WTC11 (cell line): Measurements from ENCODE around the gene CLPSL1. TPM values are rescaled to one million over a fixed set of nuclear protein-coding genes. Genes with fewer than 3 reads are reported as not detected.

Experiments
- ATAC-seq: fragments of 200-7000 bp; cut with Tn5 transposase; 2 replicates; pipeline ENCODE4 v1.10.0; 2021; ENCODE audit warnings: mild to moderate bottlenecking, moderate library complexity
- CTCF ChIA-PET: fragments of 300-600 bp; sonication (Branson Sonifier 250); formaldehyde crosslinking; loops from one replicate; lab custom pipeline; 2021; ENCODE audit warnings: antibody characterized with exemption; lab: Charles Lee
- POLR2A ChIA-PET: fragments of 350-600 bp; sonication (Branson Sonifier 250); formaldehyde crosslinking; loops from one replicate; lab custom pipeline; 2021; ENCODE audit warnings: antibody characterized with exemption; lab: Charles Lee
- DNase-seq: peaks from one replicate; pipeline ENCODE4 v3.0.0; 2021; ENCODE audit warnings: low spot score
- H3K27ac Mint-ChIP-seq: 2 replicates; pipeline ENCODE4 v1.8.0; 2021; ENCODE audit warnings: mixed read lengths
- H3K27me3 Mint-ChIP-seq: 2 replicates; pipeline ENCODE4 v1.8.0; 2021; ENCODE audit warnings: low read depth, mild to moderate bottlenecking, moderate library complexity, mixed read lengths
- H3K36me3 Mint-ChIP-seq: 2 replicates; pipeline ENCODE4 v1.8.0; 2021; ENCODE audit warnings: mixed read lengths
- H3K4me1 Mint-ChIP-seq: 2 replicates; pipeline ENCODE4 v1.8.0; 2022; ENCODE audit warnings: mixed read lengths
- H3K4me3 Mint-ChIP-seq: 2 replicates; pipeline ENCODE4 v1.8.0; 2021; ENCODE audit warnings: mild to moderate bottlenecking, moderate library complexity, mixed read lengths
- H3K9me3 Mint-ChIP-seq: 2 replicates; pipeline ENCODE4 v1.8.0; 2021; ENCODE audit warnings: mixed read lengths
- CBFB ChIP-seq: sonication (generic); formaldehyde crosslinking; IDR thresholded peaks from 2 replicates; pipeline ENCODE4 v1.8.1; 2022; ENCODE audit warnings: mild to moderate bottlenecking, low read depth, missing genetic modification reagents
- ESRRA ChIP-seq: sonication (generic); formaldehyde crosslinking; IDR thresholded peaks from 2 replicates; pipeline ENCODE4 v1.8.1; 2022; ENCODE audit warnings: mild to moderate bottlenecking, missing genetic modification reagents, borderline replicate concordance
- ETV6 ChIP-seq: sonication (generic); formaldehyde crosslinking; IDR thresholded peaks from 2 replicates; pipeline ENCODE4 v1.8.1; 2022; ENCODE audit warnings: mild to moderate bottlenecking, missing genetic modification reagents
- GRHL2 ChIP-seq: fragments of 250-450 bp; sonication (Bioruptor Pico); IDR thresholded peaks from 2 replicates; pipeline ENCODE4 v1.8.0; 2022; ENCODE audit warnings: mild to moderate bottlenecking, moderate library complexity; ENCODE audit not compliant: insufficient replicate concordance, severe bottlenecking
- HMGA2 ChIP-seq: fragments of 250-450 bp; sonication (Bioruptor Pico); IDR thresholded peaks from 2 replicates; pipeline ENCODE4 v1.4.0; 2021; ENCODE audit warnings: mild to moderate bottlenecking, moderate library complexity
- IRF2 ChIP-seq: sonication (generic); formaldehyde crosslinking; IDR thresholded peaks from 2 replicates; pipeline ENCODE4 v1.8.0; 2022; ENCODE audit warnings: low read depth, missing genetic modification reagents, borderline replicate concordance
- JAZF1 ChIP-seq: fragments of 250-450 bp; sonication (Bioruptor Pico); IDR thresholded peaks from 2 replicates; pipeline ENCODE4 v1.9.0; 2021; ENCODE audit warnings: moderate library complexity, mild to moderate bottlenecking, inconsistent platforms
- NFE2L1 ChIP-seq: sonication (generic); formaldehyde crosslinking; IDR thresholded peaks from 2 replicates; pipeline ENCODE4 v1.8.1; 2023; ENCODE audit warnings: missing genetic modification reagents
- NR1H2 ChIP-seq: sonication (generic); formaldehyde crosslinking; IDR thresholded peaks from 2 replicates; pipeline ENCODE4 v1.9.0; 2021; ENCODE audit warnings: mild to moderate bottlenecking, moderate library complexity, missing genetic modification reagents
- NR3C1 ChIP-seq: sonication (generic); formaldehyde crosslinking; conservative IDR thresholded peaks from 2 replicates; pipeline ENCODE4 v1.8.1; 2023; ENCODE audit warnings: low read depth, mild to moderate bottlenecking, missing genetic modification reagents
- OVOL2 ChIP-seq: fragments of 250-450 bp; sonication (Bioruptor Pico); IDR thresholded peaks from 2 replicates; pipeline ENCODE4 v1.9.0; 2021; ENCODE audit warnings: mild to moderate bottlenecking, borderline replicate concordance
- PREB ChIP-seq: sonication (generic); formaldehyde crosslinking; IDR thresholded peaks from 2 replicates; pipeline ENCODE4 v1.8.1; 2022; ENCODE audit warnings: mild to moderate bottlenecking, missing genetic modification reagents, moderate library complexity, borderline replicate concordance
- RELA ChIP-seq: sonication (generic); formaldehyde crosslinking; IDR thresholded peaks from 2 replicates; pipeline ENCODE4 v1.8.1; 2022; ENCODE audit warnings: missing genetic modification reagents, mild to moderate bottlenecking, borderline replicate concordance
- RORB ChIP-seq: fragments of 250-450 bp; sonication (Bioruptor Pico); IDR thresholded peaks from 2 replicates; pipeline ENCODE4 v1.9.0; 2021; ENCODE audit warnings: mild to moderate bottlenecking
- SP1 ChIP-seq: sonication (generic); formaldehyde crosslinking; conservative IDR thresholded peaks from 2 replicates; pipeline ENCODE4 v1.8.1; 2022; ENCODE audit warnings: missing genetic modification reagents
- TCF7 ChIP-seq: sonication (generic); formaldehyde crosslinking; IDR thresholded peaks from 2 replicates; pipeline ENCODE4 v1.8.0; 2022; ENCODE audit warnings: mild to moderate bottlenecking, low read depth, missing genetic modification reagents, moderate library complexity
- USF2 ChIP-seq: sonication (generic); formaldehyde crosslinking; IDR thresholded peaks from 2 replicates; pipeline ENCODE4 v1.8.1; 2023; ENCODE audit warnings: mild to moderate bottlenecking, missing genetic modification reagents, moderate library complexity
- ZNF121 ChIP-seq: sonication (generic); formaldehyde crosslinking; IDR thresholded peaks from 2 replicates; pipeline ENCODE4 v1.8.0; 2023; ENCODE audit warnings: missing genetic modification reagents
- ZNF219 ChIP-seq: sonication (generic); formaldehyde crosslinking; IDR thresholded peaks from 2 replicates; pipeline ENCODE4 v1.8.0; 2023; ENCODE audit warnings: missing genetic modification reagents, mild to moderate bottlenecking, borderline replicate concordance
- ZNF232 ChIP-seq: sonication (generic); formaldehyde crosslinking; IDR thresholded peaks from 2 replicates; pipeline ENCODE4 v1.8.0; 2022; ENCODE audit warnings: mild to moderate bottlenecking, missing genetic modification reagents
- ZSCAN18 ChIP-seq: fragments of 250-450 bp; sonication (Bioruptor Pico); IDR thresholded peaks from 2 replicates; pipeline ENCODE4 v2.1.2; 2022; ENCODE audit warnings: mild to moderate bottlenecking, moderate library complexity
- total RNA-seq: library from RNA; stranded (reverse); gene quantifications from 3 replicates; pipeline ENCODE4 v1.2.3, GENCODE V29; 2021
- TF ChIP-seq, protein P1 (sequence below): sonication (generic); formaldehyde crosslinking; IDR thresholded peaks from 2 replicates; pipeline ENCODE4 v1.8.1; 2022; ENCODE audit warnings: low read depth, mild to moderate bottlenecking, moderate library complexity, missing genetic modification reagents, borderline replicate concordance
- TF ChIP-seq, protein P2 (sequence below): sonication (generic); formaldehyde crosslinking; IDR thresholded peaks from 2 replicates; pipeline ENCODE4 v1.8.0; 2022; ENCODE audit warnings: mild to moderate bottlenecking, missing genetic modification reagents
- TF ChIP-seq, protein P3 (sequence below): sonication (generic); formaldehyde crosslinking; IDR thresholded peaks from 2 replicates; pipeline ENCODE4 v1.8.1; 2022; ENCODE audit warnings: missing genetic modification reagents, borderline replicate concordance

CLPSL1 gene
- total RNA-seq, 1 experiment from 2014 or later: 0.42 TPM

DNA sequence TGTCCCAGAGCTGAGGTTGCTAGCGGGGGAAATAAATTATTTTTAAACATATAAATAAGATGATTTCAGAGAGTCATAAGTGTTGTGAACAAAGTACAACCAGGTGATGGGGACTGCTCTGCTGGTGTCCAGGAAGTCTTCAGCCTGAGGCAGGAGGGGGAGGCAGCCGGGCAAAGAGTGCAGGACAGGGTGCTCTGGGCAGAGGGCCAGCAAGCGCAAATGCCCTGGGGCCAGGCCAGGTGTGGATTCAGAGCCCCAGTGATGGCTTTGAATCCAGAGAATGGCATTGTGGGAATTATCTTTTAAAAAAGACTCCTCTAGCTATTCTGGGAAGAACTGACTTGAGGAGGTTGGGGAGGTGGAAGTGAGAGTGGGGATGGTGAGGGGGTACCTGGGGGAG is 1.6 kb downstream of the CLPSL1 start (continued):
- TF ChIP-seq USF2 (CRISPR knock-in tag): no peak
- no peak for TF ChIP-seq RORB (CRISPR knock-in tag)
- TF ChIP-seq ESRRA (CRISPR knock-in tag): no peak
- no peak for TF ChIP-seq CBFB (CRISPR knock-in tag)
- TF ChIP-seq ETV6 (CRISPR knock-in tag): no peak
- no peak for TF ChIP-seq ZNF121 (CRISPR knock-in tag)
- no peak for TF ChIP-seq NR3C1 (CRISPR knock-in tag)
- no peak for TF ChIP-seq RELA
- no peak for TF ChIP-seq NFE2L1 (CRISPR knock-in tag)

GRCh38 chr6:35784200-35784599 is 3.4 kb downstream of the CLPSL1 start:
- no peak overlapping the region for H3K4me3 Mint-ChIP-seq
- ChIA-PET CTCF (interaction anchor here (0.6 to 1.0 kb wide), 2 partner anchors 9 to 353 kb away, joined by 3 to 4 read pairs; no protein-coding TSS in a partner anchor), POLR2A (no interaction called here)

GRCh38 chr6:35786272-35786671 is 5.5 kb downstream of the CLPSL1 start:
- ATAC-seq (no peak; the same call in 1 of the 2 replicates), DNase-seq (no peak)
- TF ChIP-seq ZNF232 (CRISPR knock-in tag): no peak
- no peak for TF ChIP-seq ZNF219 (CRISPR knock-in tag)
- no peak for TF ChIP-seq SP1 (CRISPR knock-in tag)
- TF ChIP-seq, protein P1, sequence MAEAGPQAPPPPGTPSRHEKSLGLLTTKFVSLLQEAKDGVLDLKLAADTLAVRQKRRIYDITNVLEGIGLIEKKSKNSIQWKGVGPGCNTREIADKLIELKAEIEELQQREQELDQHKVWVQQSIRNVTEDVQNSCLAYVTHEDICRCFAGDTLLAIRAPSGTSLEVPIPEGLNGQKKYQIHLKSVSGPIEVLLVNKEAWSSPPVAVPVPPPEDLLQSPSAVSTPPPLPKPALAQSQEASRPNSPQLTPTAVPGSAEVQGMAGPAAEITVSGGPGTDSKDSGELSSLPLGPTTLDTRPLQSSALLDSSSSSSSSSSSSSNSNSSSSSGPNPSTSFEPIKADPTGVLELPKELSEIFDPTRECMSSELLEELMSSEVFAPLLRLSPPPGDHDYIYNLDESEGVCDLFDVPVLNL (CRISPR knock-in tag): no peak
- TF ChIP-seq NR3C1 (CRISPR knock-in tag): no peak
- H3K4me1 Mint-ChIP-seq: peaks cover 18% of the 10 kb centered on the region
- no peak overlapping the region for H3K27ac Mint-ChIP-seq
- no peaks in the 10 kb centered on the region for H3K27me3 Mint-ChIP-seq
- no peaks in the 10 kb centered on the region for H3K9me3 Mint-ChIP-seq
- H3K36me3 Mint-ChIP-seq: no peaks in the 10 kb centered on the region
- CTCF ChIA-PET: interaction anchor here (2.1 kb wide), 1 partner anchor 264 kb away, joined by 5 read pairs; no protein-coding TSS in a partner anchor
- POLR2A ChIA-PET: no interaction called here
- no peak overlapping the region for H3K4me3 Mint-ChIP-seq

More at GRCh38 chr6:35784200-35784599, 3.4 kb downstream of the CLPSL1 start:
- no peaks in the 10 kb centered on the region for H3K36me3 Mint-ChIP-seq
- ATAC-seq: no peak
- no peak overlapping the region for H3K27ac Mint-ChIP-seq
- H3K27me3 Mint-ChIP-seq: no peaks in the 10 kb centered on the region
- no peak for DNase-seq
- no peak for TF ChIP-seq TCF7 (CRISPR knock-in tag)
- TF ChIP-seq PREB: no peak
- TF ChIP-seq, protein P2, sequence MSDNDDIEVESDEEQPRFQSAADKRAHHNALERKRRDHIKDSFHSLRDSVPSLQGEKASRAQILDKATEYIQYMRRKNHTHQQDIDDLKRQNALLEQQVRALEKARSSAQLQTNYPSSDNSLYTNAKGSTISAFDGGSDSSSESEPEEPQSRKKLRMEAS (CRISPR knock-in tag): no peak
- no peak for TF ChIP-seq OVOL2
- no peak for TF ChIP-seq NR1H2 (CRISPR knock-in tag)
- no peak for TF ChIP-seq RORB (CRISPR knock-in tag)
- H3K4me1 Mint-ChIP-seq: peaks cover 18% of the 10 kb centered on the region
- H3K9me3 Mint-ChIP-seq: no peaks in the 10 kb centered on the region

DNA sequence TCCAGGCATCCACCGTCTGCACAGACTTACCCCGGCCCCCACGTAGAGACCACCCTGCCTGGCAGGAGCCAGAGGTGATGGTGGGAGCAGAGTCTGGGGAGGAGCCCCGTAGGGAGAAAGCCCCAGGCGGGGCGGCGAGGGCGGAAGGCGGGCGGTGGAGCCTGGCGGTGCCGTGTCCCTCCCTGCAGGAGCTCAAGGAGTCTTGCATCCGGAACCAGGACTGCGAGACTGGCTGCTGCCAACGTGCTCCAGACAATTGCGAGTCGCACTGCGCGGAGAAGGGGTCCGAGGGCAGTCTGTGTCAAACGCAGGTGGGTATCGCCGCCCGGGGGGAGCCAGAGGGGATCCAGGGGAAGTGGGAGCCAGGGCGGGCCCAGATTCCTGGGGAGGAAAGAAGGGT is 6.0 kb downstream of the CLPSL1 start:
- Mint-ChIP-seq H3K4me3 (no peak overlapping the region), H3K27me3 (no peaks in the 10 kb centered on the region), H3K27ac (no peak overlapping the region), H3K36me3 (no peaks in the 10 kb centered on the region)
- no peak for DNase-seq
- POLR2A ChIA-PET: no interaction called here
- TF ChIP-seq GRHL2 (CRISPR knock-in tag) (no peak), HMGA2 (CRISPR knock-in tag) (no peak), IRF2 (CRISPR knock-in tag) (no peak), ZSCAN18 (CRISPR knock-in tag) (no peak), NFE2L1 (CRISPR knock-in tag) (no peak), NR1H2 (CRISPR knock-in tag) (no peak), JAZF1 (CRISPR knock-in tag) (no peak)
- TF ChIP-seq, protein P3, sequence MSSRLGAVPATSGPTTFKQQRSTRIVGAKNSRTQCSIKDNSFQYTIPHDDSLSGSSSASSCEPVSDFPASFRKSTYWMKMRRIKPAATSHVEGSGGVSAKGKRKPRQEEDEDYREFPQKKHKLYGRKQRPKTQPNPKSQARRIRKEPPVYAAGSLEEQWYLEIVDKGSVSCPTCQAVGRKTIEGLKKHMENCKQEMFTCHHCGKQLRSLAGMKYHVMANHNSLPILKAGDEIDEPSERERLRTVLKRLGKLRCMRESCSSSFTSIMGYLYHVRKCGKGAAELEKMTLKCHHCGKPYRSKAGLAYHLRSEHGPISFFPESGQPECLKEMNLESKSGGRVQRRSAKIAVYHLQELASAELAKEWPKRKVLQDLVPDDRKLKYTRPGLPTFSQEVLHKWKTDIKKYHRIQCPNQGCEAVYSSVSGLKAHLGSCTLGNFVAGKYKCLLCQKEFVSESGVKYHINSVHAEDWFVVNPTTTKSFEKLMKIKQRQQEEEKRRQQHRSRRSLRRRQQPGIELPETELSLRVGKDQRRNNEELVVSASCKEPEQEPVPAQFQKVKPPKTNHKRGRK (CRISPR knock-in tag): no peak
- TF ChIP-seq, all 79 proteins: peak for 0
- CTCF ChIA-PET: interaction anchor here (0.6 to 2.1 kb wide), 2 partner anchors 169 to 264 kb away, joined by 3 to 5 read pairs; no protein-coding TSS in a partner anchor
- no peak for ATAC-seq
- peaks cover 18% of the 10 kb centered on the region for H3K4me1 Mint-ChIP-seq
- no peaks in the 10 kb centered on the region for H3K9me3 Mint-ChIP-seq
